ENCODE data around the gene SPANXB1. TPM values are rescaled to one million over a fixed set of nuclear protein-coding genes. Genes with fewer than 3 reads are reported as not detected.
"Not testable (repeated sequence)": the region's sequence is repeated elsewhere in the genome, so short reads cannot be mapped to it uniquely, and the experiment has no call there.

Gene SPANXB1, protein sequence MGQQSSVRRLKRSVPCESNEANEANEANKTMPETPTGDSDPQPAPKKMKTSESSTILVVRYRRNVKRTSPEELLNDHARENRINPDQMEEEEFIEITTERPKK
- total RNA-seq: not detected

GRCh38 chrX:141002568-141002967, at the start of gene SPANXB1:
Gene SPANXB1, plus strand, starts transcription at chrX:141002594. Its CDS starts 100 bp downstream, at chrX:141002694.
- DNase-seq: not testable (repeated sequence)

- DNase-seq: no peak
These were observed 35.4 kb upstream of the SPANXB1 start for GRCh38 chrX:140967036-140967435.

DNA sequence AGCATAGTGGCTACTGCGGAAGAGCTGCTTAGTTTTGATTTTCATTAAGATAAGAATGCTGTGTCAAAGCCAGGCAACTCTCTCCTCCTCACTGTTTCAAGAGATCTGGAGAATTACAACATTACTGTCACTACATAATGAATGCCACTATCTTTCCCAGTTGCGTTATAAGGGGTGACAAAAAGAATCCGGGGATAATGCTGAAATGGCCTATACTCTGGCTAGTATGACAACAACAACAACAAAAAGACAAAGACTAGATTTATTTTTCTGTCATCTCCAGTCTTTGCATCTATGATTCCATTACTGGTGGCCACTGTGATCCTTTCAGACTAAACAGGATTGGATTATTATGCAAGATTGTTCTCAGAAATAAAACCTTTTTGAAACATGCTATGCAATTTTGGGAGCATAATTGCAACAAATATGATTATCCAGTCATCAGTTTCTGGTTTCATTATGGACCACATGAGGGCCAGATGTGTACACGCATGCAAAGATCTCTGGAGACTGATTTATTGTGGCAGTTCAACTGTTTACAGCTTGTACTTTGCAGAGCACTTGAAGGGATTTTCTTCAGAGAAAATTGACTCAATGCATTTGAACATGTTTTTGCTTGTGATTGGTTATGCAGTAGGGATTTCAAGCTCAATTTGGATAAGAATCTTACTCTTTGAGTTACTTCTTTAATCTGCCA, 31.1 kb upstream of the SPANXB1 start:
- no peak for DNase-seq

DNA sequence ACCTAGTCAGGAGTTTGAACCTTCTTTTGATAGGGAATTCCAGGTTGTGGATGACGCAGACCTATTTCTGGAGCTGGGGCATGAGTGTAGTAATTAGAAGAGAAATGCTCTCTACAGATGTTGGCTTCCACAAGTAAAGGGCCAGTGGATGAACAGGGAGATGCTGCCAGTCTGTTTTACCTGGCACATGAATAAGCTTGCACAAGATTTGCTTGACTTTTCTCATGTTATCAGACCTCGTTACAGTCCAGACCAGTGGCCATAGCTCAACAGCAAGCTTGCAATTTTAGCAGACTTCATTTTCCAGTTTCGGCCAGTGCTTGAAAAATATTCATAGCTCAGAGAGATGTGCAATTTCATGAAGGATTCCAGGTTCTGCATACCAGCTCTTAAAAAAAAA, 26.9 kb upstream of the SPANXB1 start:
- DNase-seq: no peak

DNA sequence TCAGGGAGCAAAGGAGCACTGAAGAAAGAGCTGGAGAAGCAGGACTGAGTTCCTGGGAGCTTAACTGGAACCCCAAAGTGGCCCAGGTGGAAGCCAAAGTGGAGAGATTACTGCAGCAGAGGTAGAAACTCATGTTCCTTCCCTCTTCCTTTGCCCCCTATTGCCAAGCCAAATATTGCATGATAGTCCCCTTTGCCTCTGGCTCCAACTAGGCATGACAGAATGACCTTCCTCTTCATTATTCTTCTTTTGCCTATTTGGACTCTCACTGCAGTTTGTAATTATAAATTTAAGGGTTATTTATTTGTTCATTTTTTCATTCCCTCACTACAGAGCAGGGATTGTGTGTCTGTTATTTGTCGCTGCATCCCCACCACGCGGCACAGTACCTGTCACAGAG, 22.1 kb upstream of the SPANXB1 start:
- DNase-seq: no peak

- no peak for DNase-seq
These were observed 18.7 kb upstream of the SPANXB1 start for GRCh38 chrX:140983730-140984129.

GRCh38 chrX:141005243-141005642, 2.8 kb downstream of the SPANXB1 start:
- not testable (repeated sequence) for DNase-seq

GRCh38 chrX:141044246-141044645, 41.9 kb downstream of the SPANXB1 start:
- not testable (repeated sequence) for DNase-seq

- DNase-seq: not testable (repeated sequence)
These were observed 47.5 kb downstream of the SPANXB1 start for GRCh38 chrX:141049878-141050277.

- DNase-seq: not testable (repeated sequence)
These were observed 49.7 kb downstream of the SPANXB1 start for GRCh38 chrX:141052098-141052497.

Other genes with a start within 250 kb of the SPANXB1 start
- 8.4 TPM for gene LDOC1, start 174.5 kb downstream of the SPANXB1 start, total RNA-seq
- gene SPANXC, start 239.9 kb downstream of the SPANXB1 start, total RNA-seq: not detected